Measurements from ENCODE around the gene ANKRD1.

GRCh38 chr10:90912854-90913479 lies 7.9 kb downstream of the ANKRD1 start:
- TF ChIP-seq EZH2 (IDR thresholded peaks at IDR 0.05; ENCODE audit: borderline replicate concordance, low read depth, low read length, severe bottlenecking): no peak
- TF ChIP-seq, protein P1, sequence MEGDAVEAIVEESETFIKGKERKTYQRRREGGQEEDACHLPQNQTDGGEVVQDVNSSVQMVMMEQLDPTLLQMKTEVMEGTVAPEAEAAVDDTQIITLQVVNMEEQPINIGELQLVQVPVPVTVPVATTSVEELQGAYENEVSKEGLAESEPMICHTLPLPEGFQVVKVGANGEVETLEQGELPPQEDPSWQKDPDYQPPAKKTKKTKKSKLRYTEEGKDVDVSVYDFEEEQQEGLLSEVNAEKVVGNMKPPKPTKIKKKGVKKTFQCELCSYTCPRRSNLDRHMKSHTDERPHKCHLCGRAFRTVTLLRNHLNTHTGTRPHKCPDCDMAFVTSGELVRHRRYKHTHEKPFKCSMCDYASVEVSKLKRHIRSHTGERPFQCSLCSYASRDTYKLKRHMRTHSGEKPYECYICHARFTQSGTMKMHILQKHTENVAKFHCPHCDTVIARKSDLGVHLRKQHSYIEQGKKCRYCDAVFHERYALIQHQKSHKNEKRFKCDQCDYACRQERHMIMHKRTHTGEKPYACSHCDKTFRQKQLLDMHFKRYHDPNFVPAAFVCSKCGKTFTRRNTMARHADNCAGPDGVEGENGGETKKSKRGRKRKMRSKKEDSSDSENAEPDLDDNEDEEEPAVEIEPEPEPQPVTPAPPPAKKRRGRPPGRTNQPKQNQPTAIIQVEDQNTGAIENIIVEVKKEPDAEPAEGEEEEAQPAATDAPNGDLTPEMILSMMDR (IDR thresholded peaks at IDR 0.05; ENCODE audit: borderline replicate concordance, extremely low read depth, low read length, poor library complexity, severe bottlenecking): no peak
